Measurements from ENCODE around the gene ITGA11. TPM values are rescaled to one million over a fixed set of nuclear protein-coding genes. Genes with fewer than 3 reads are reported as not detected.

The ITGA11 gene
- total and polyA plus RNA-seq, 2 donors (not counting 1 experiment from before 2014, with no cell fraction given), result not detected

Other genes starting within 250 kb of the ITGA11 start
- gene CALML4, start 226.8 kb downstream of the ITGA11 start, total RNA-seq, result 4.0 and 4.2 TPM in 2 replicates
- gene CALML4, start 226.8 kb downstream of the ITGA11 start, polyA plus RNA-seq, result 2.4 and 3.1 TPM in 2 replicates
- 22.8 and 31.5 TPM in 2 replicates for gene CLN6, start 202.4 kb downstream of the ITGA11 start, total RNA-seq
- 16.0 and 22.8 TPM in 2 replicates for gene CLN6, start 202.4 kb downstream of the ITGA11 start, polyA plus RNA-seq
- gene FEM1B, start 154.4 kb downstream of the ITGA11 start, total RNA-seq, result 52.4 and 54.4 TPM in 2 replicates
- gene FEM1B, start 154.4 kb downstream of the ITGA11 start, polyA plus RNA-seq, result 11.2 and 13.8 TPM in 2 replicates
- 11.2 and 11.3 TPM in 2 replicates for gene CORO2B, start 146.8 kb upstream of the ITGA11 start, total RNA-seq
- 9.5 and 24.9 TPM in 2 replicates for gene CORO2B, start 146.8 kb upstream of the ITGA11 start, polyA plus RNA-seq